Erythroblast (primary cell): Measurements from ENCODE around the gene DYNLT2.

Experiments
- GATA1 ChIP-seq: IDR thresholded peaks from 2 replicates; pipeline ENCODE4 v1.6.1; 2011; ENCODE audit warnings: low read depth, mild to moderate bottlenecking, control low read depth, low read length, moderate library complexity
- POLR2A ChIP-seq: IDR thresholded peaks from 2 replicates; pipeline ENCODE4 v1.6.1; 2011; ENCODE audit warnings: mild to moderate bottlenecking, low read length

GRCh38 chr6:169709293-169709692 is 42.1 kb downstream of the DYNLT2 start:
- no peak for TF ChIP-seq POLR2A
- no peak for TF ChIP-seq GATA1
